IPS DF 6.9 (cell line): ENCODE results near the gene LARGE1.
"Not testable (repeated sequence)": the region's sequence is repeated elsewhere in the genome, so short reads cannot be mapped to it uniquely, and the experiment has no call there.

ENCODE experiments used
- DNase-seq: peaks from one replicate; pipeline ENCODE4 v3.0.0-alpha.2; 2013; ENCODE audit warnings: low read depth, low spot score
- H3K27ac ChIP-seq: one replicate; pipeline ENCODE4 v1.5.1; 2013; ENCODE audit warnings: low read length, control low read depth
- H3K27me3 ChIP-seq: 2 replicates; pipeline ENCODE4 v1.6.1; 2013; ENCODE audit warnings: mild to moderate bottlenecking, low read length; ENCODE audit not compliant: control insufficient read depth, insufficient read depth
- H3K36me3 ChIP-seq: 2 replicates; pipeline ENCODE4 v1.6.1; 2013; ENCODE audit warnings: low read length; ENCODE audit not compliant: control insufficient read depth, insufficient read depth
- H3K4me1 ChIP-seq: 2 replicates; pipeline ENCODE4 v1.6.1; 2013; ENCODE audit warnings: low read length; ENCODE audit not compliant: control insufficient read depth, insufficient read depth
- H3K4me3 ChIP-seq: 2 replicates; pipeline ENCODE4 v1.5.1; 2013; ENCODE audit warnings: mild to moderate bottlenecking, low read length
- H3K9me3 ChIP-seq: 2 replicates; pipeline ENCODE4 v1.6.1; 2013; ENCODE audit warnings: low read length, inconsistent platforms; ENCODE audit not compliant: control insufficient read depth, insufficient read depth
- WGBS: extraction: QIAGEN DNeasy Blood & Tissue Kit; methylation state at CpG from one replicate; pipeline ENCODE4 v1.1.7; 2013; ENCODE audit warnings: mixed read lengths, missing lambda C conversion rate; ENCODE audit not compliant: insufficient read length, insufficient coverage; 5-methylcytosine and 5-hydroxymethylcytosine counted together

The LARGE1 gene

DNA sequence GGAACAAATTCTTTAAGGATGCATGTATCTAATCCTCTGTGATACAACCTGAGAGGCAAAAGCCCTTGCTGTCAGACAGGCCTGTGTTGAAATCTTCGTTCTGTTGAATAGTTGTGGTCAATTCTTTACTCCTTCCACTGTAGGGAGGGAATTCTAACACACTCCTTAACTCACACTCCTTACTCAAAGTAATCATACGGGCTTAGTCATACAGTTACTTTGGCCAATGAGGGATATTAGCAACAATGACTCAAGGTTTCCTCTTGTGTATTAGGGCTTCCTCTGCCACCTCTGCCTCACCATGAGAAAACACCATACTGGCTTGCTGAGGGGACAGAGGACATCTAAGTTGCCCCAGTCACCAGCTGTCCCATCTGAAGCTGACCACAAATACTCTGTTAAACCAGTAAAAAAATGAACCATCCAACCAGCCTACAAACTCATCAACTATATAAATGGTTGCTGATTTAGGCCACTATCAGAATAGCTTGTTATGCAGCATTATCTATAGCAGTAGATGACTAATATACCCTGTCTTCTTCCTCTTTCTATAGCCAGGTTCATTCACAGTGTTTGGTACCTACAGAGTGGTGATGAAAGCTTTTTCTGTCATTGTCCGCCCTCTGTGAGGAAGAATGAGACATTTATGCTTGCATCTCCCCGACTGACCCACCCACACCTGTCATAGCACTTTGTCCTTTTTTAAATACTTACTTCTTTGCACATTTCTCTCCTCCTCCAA, 539.3 kb downstream of the LARGE1 start:
- Histone ChIP-seq H3K27ac (no peak overlapping the region), H3K27me3 (no peaks in the 10 kb centered on the region), H3K4me3 (no peak overlapping the region), H3K4me1 (no peaks in the 10 kb centered on the region), H3K36me3 (no peaks in the 10 kb centered on the region; the same call in 1 of the 2 replicates), H3K9me3 (no peaks in the 10 kb centered on the region)
- no CpG with 5 or more reads among the region's 4 CpGs for WGBS
- DNase-seq = no peak

DNA sequence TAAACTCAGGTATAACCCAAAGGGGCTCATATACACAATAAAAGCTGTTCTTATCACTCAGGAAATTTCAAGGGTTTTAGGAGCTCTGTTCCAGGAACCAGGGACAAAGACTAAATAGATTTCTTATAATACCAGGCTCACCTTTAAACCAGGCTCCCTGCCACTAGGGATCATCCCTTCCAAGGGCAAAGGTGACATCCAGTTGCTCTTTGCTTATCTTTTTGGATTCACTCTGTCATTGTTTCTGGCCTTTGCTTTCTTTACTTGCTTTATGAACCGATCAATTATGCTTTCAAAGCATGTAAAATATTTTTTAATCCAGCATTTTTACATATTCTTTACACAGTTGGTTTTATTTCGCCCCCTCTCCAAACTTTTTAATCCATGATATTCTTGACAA, 540.4 kb downstream of the LARGE1 start:
- Histone ChIP-seq H3K9me3 (no peaks in the 10 kb centered on the region), H3K4me1 (no peaks in the 10 kb centered on the region), H3K36me3 (no peaks in the 10 kb centered on the region; the same call in 1 of the 2 replicates), H3K27me3 (no peaks in the 10 kb centered on the region), H3K4me3 (no peak overlapping the region), H3K27ac (no peak overlapping the region)
- DNase-seq = no peak
- WGBS = 100% methylated on average over 1 of the region's 2 CpGs

DNA sequence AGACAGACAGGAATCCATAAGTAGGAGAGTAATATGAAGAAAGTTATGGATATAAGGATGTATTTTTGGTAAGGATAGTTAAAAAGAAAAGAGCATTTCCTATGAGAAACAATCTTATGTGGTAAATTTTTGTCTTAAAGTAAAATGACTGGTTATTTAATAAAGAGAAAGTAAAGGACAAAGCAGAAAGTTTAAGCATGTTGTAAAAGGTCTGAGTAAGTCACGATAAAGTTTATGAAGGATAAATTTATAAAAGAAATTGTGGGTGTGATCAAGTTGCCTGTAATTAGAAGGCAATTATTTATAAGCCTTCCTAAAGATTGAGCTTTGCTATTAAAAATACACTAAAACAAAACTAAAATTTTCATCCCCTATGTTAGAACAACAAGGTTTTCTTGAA, 547.4 kb downstream of the LARGE1 start:
- 100% methylated on average over 1 of the region's 1 CpG for WGBS
- Histone ChIP-seq H3K36me3 (no peaks in the 10 kb centered on the region), H3K9me3 (no peaks in the 10 kb centered on the region), H3K4me3 (no peak overlapping the region), H3K4me1 (no peaks in the 10 kb centered on the region), H3K27me3 (no peaks in the 10 kb centered on the region), H3K27ac (no peak overlapping the region)
- no peak for DNase-seq

DNA sequence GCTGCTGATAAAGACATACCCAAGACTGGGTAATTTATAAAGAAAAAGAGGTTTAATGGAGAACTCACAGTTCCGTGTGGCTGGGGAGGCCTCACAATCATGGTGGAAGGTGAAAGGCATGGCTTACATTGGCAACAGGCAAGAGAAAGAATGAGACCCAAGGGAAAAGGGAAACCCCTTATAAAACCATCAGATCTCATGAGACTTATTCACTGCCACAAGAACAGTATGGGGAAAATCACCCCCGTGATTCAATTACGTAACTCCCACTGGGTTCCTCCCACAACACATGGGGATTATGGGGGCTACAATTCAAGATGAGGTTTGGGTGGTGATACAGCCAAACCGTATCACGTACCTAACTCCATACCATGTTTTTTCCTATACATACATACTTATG, 557.0 kb downstream of the LARGE1 start:
- not testable (repeated sequence) for H3K27me3 ChIP-seq, H3K4me1 ChIP-seq, H3K9me3 ChIP-seq, H3K27ac ChIP-seq, H3K4me3 ChIP-seq, H3K36me3 ChIP-seq, DNase-seq
- WGBS = no CpG with 5 or more reads among the region's 5 CpGs

DNA sequence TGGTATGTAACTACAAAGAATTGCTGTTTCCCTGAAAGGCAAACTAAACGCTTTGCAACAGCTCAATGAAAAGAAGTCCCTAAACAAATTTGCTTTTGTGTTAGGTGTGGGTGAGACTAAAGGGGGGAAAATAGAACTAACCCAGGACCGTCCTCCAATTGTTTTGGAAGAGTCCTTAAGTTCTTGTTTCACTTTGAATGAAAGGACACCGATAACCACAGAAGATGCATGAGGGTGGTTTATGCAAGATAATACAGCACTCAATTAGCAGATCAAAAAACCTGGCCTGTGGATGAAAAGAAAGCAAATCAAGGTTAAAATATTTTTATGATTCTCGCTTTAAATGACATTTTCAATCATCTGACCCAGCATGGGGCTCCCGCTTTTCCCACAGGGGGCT, 557.6 kb downstream of the LARGE1 start:
- Histone ChIP-seq H3K4me3 (no peak overlapping the region), H3K9me3 (no peaks in the 10 kb centered on the region), H3K27me3 (no peaks in the 10 kb centered on the region), H3K27ac (no peak overlapping the region), H3K4me1 (no peaks in the 10 kb centered on the region), H3K36me3 (no peaks in the 10 kb centered on the region)
- no peak for DNase-seq
- WGBS = no CpG with 5 or more reads among the region's 5 CpGs

DNA sequence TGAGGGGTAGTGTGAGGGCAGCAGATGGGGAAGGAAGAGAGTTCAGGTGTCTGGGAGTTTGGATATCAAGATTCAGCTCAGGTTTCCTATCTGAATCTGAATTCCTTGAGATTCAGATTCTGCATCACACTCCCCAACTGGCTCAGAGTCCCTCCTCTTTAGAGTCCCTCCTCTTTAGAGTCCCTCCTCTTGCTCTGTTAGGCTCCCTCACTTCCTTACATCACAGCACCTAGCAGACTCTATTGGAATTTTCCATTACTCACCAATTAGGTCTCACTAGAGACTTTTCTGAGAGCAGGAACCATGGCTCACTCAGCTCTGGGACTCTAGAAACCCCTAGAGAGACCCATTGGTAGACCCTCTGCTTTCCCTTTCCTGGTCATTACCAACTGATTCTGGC, 558.7 kb downstream of the LARGE1 start:
- H3K27ac ChIP-seq = no peak overlapping the region
- no peaks in the 10 kb centered on the region for H3K36me3 ChIP-seq
- no peak for DNase-seq

DNA sequence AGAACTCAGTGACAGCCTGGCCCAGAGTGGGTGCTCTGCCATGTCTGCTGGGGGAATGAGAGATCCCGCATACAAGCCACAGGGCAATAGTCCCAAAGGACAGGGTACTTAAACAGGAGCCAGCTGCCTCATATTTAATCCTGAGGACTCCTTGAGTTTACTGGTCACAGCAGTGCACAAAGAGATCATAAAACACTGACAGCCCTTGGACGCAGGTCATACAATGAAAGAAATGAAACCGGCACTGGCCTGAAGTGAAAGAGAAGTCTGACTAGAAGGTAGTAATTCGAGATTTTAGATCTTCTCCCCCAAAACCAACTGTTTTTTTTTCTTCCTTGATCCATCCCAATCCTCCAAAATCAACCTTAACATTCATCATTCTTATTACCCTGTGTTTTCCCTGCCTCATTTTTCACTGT, 562.3 kb downstream of the LARGE1 start:
- Histone ChIP-seq H3K4me3 (no peak overlapping the region), H3K36me3 (no peaks in the 10 kb centered on the region), H3K27me3 (no peaks in the 10 kb centered on the region), H3K27ac (no peak overlapping the region), H3K9me3 (no peaks in the 10 kb centered on the region), H3K4me1 (no peaks in the 10 kb centered on the region)
- WGBS = no CpG with 5 or more reads among the region's 4 CpGs
- DNase-seq = no peak

More for the DNA sequence above, 558.7 kb downstream of the LARGE1 start:
- no peaks in the 10 kb centered on the region for H3K4me1 ChIP-seq
- no peak overlapping the region for H3K4me3 ChIP-seq
- no peaks in the 10 kb centered on the region for H3K9me3 ChIP-seq
- no peaks in the 10 kb centered on the region for H3K27me3 ChIP-seq

DNA sequence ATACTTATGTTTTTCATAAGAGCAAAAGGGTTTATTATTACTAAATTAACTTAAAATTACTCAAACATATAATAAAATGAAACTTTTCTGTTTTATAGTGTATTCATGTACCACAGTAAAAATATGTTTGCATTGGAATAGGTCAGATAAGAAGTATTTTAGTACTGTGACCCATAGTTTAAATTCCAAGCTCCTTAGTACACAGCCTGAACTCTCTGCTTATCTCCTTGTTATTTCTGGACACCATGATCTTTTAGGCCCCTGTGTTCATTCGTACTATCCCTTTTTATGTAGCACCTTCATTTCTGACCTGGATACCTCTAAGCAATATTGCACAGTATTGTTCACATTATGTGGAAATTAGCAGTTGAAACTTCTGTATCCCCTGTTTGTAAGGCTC, 565.3 kb downstream of the LARGE1 start:
- no peak for DNase-seq
- Histone ChIP-seq H3K4me3 (no peak overlapping the region), H3K27ac (no peak overlapping the region), H3K36me3 (no peaks in the 10 kb centered on the region), H3K4me1 (no peaks in the 10 kb centered on the region), H3K9me3 (no peaks in the 10 kb centered on the region), H3K27me3 (no peaks in the 10 kb centered on the region)
- WGBS = no CpG with 5 or more reads among the region's 1 CpG

DNA sequence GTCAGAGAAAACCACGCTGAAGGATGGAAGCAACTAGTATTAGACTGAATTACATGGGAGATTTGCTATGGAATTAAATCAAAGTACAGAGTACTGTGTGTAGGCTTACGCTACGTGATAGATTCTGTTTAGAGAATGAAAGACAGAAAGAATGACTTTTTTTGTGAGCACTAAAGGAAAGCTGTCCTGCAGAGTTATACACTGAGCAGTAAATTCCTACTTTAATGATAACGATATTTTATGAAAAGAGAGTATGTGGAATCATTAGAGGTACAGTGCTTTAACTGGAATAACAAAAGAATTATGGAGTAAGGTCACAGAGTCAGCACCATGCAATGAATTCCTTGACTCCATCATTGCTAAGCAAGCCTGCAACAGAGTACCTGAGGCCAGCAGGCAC, 566.8 kb downstream of the LARGE1 start:
- Histone ChIP-seq H3K9me3 (no peaks in the 10 kb centered on the region), H3K27ac (no peak overlapping the region), H3K27me3 (no peaks in the 10 kb centered on the region), H3K36me3 (no peaks in the 10 kb centered on the region), H3K4me3 (no peak overlapping the region), H3K4me1 (no peaks in the 10 kb centered on the region)
- 100% methylated on average over 1 of the region's 4 CpGs for WGBS
- DNase-seq = no peak

DNA sequence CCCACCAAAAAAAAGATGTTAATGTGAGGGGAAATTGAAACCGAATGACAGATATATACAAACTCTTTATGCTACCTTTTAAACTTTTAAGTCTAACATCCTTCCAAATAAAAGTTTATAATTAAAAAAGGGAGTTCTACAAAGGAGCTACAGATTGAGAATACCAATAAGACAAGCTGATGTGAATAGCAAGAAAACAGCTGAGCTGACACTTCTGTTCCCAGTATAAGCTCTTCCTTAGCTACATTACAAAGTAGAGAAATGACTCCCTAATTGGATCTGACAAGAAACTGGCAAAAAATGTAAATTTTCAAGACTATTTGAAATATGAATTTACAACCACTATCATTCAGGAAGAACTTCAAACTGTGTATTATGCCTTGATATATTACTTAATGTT, 567.5 kb downstream of the LARGE1 start:
- H3K27me3 ChIP-seq = no peaks in the 10 kb centered on the region
- H3K4me3 ChIP-seq = no peak overlapping the region
- H3K27ac ChIP-seq = no peak overlapping the region
- no CpG with 5 or more reads among the region's 1 CpG for WGBS
- no peaks in the 10 kb centered on the region for H3K36me3 ChIP-seq
- no peaks in the 10 kb centered on the region for H3K9me3 ChIP-seq
- no peaks in the 10 kb centered on the region for H3K4me1 ChIP-seq
- no peak for DNase-seq

DNA sequence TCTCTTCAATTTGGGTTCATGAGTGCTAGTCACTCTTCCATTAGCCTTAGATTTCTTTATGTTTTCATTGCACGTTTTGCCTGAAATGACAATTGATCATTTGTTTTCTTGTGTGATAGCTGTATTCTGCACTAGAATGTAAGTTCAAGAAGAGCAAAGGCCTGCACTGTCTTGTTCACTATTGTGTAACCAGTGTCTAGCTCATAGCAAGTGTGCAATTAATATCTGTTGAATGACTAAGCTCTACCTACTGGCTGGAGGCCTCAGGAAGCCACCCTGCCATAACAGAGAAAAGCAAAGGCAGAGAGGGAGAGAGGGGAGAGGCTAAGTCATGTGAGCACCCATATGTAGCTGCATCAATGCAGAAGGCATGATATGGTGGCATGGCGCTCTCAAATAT, 569.3 kb downstream of the LARGE1 start:
- no peak overlapping the region for H3K4me3 ChIP-seq
- H3K4me1 ChIP-seq = no peaks in the 10 kb centered on the region
- no peak overlapping the region for H3K27ac ChIP-seq
- H3K9me3 ChIP-seq = no peaks in the 10 kb centered on the region
- DNase-seq = no peak
- no CpG with 5 or more reads among the region's 2 CpGs for WGBS
- H3K27me3 ChIP-seq = no peaks in the 10 kb centered on the region
- H3K36me3 ChIP-seq = no peaks in the 10 kb centered on the region
